Bone marrow (tissue), 2 donors: Measurements from ENCODE around the gene CDKN2A.

ENCODE experiments used
- DNase-seq, 2 donors: peaks; one replicate each; lab custom pipeline; 2025; lab: John Stamatoyannopoulos, UW

Gene CDKN2A

DNA sequence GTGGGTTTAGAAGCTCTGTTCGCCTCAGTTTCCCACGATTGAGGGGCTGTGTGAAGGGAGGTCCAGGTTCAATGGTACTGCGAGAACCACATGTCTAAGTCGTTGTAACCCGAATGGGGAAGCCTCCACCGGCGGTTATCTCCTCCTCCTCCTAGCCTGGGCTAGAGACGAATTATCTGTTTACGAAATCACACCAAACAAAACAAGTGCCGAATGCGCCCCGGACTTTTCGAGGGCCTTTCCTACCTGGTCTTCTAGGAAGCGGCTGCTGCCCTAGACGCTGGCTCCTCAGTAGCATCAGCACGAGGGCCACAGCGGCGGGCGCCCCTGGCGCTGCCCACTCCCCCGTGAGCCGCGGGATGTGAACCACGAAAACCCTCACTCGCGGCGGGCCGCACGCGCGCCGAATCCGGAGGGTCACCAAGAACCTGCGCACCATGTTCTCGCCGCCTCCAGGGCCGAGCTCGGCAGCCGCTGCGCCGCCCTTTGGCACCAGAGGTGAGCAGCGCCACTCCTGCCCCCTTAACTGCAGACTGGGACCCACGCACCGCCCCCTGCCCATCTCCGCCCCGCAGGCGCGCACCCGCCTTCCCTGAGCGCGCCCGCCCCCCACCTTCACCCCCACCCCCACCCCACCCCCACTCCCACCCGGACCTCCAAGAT lies at the start of gene CDKN2A:
Gene CDKN2A (minus strand): TSS at position 500 of the 663 bp plus-strand sequence.
- DNase-seq, result no peak

DNA sequence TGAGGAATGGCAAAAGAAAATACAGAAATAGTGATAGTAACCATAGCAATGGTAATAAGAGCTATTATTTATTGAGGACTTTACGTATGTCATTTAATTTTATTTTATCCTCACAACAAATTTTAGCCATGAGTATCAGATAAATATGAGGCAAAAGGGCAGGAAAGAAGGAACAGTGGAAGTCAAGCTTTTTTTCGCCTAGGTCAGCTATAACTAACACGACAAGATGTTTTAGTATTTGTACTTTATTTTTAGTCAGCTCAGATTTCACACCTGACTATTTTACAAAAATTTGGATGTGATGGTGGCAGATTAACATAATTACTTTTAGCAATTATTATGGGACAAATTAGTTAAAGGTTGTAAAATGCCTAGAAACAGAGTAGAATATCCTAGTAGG lies 49.7 kb upstream of the CDKN2A start:
- DNase-seq, result no peak

DNA sequence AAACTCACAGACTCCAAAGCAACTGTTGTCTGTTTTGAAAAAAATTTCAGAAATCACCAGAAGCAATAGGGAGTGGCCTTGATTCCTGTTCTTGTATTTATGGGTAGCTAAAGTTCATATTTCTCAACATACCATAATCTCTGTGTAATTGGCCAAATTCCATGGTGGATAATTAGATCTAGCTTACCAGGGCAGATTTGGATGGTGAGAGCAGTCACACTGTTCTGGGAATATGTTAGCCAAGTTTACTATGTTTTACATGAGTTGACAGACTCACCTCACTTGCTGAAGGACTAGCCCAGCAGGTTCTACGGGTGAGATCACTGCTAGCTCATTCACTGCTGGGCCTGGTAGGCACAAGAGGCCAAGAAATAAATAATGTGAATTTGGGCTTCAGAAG lies 47.6 kb upstream of the CDKN2A start:
- no peak for DNase-seq

DNA sequence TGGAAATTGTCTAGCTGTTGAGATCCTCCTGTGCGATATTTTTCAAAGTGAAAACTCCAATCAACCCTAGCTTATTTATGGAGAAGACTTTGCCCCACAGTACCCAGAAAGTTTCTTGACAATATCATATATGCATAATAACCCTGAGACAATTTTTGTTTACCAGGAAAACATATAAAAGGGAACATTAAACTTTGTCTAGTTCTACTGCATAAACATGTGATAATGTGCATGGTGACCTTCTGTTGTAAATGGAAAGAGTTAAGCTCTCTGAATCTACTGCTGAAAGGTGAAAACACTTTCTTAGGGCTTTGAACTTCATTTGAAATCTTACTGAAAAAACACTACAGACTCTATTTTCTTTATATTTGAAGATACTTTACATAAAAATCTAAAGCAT lies 47.2 kb upstream of the CDKN2A start:
- DNase-seq, result no peak

DNA sequence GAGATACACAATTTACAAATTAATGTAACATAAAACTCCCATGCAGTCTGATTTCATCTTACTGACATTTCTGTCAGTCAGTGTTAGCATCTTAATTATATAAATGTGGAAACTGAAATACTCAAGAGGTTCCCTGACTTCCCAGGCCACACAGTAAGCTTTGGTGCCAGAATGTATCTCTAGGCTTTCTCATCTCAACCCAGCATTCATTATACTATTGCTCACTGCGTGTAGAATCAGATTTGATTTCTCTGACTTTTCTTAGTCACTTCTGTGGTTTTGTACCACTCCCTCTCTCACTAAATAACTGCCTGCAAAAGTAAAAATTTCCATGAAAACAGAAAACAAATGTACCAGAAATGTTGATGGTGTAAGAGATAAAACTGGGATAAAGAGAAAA lies 46.6 kb upstream of the CDKN2A start:
- no peak for DNase-seq

DNA sequence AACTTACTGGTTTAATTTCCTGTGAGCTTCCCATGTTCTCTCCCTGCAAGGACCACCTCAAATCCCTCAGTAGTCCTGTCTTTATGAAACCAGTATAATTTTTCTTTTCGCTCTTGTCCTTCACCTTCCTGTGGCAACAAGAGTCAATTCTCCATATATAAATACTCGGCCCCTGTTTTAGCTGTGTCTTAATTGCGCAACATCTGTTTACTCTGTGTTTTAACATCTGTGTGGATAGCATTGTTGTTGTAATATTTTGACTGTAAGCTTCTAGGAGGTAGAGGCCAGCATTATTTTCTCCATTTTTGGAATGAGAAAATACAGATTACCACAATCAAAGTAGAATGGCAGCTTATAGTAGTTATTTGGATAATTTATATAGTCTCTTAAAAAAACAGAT lies 45.1 kb upstream of the CDKN2A start:
- DNase-seq, result no peak

DNA sequence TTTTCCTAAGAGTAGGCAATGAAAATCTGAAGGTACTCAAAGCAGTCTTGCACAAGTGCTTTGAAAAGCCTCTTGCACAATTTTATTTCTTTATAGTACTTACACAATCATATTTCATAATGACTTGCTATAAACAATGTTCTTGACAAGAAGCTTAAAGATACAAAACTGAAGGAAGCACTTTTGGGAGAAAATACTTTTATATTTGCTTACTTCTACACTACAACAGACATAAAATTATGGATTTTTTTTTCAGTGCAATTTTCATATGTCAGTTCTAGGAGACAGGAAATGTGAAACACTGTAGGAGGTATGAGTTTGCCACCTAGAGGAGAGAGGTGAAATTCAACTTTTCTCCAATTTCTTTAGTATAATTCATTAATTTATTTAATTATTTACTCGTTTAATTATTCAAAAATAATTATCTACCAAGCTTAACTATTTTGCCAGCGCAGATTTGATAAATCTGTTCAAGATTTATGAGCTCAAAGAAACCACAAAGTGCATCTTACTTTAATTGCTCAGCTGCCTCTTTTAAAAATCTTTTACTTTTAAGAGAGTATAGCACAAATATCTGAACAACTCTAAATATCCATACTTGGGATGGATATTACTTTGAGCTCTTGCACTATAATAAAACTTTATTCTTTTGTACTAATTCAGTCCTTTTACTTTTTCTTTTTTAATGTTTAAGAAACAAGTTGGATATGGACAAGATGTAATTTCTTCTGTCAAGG lies 43.9 kb upstream of the CDKN2A start:
- DNase-seq, result no peak

DNA sequence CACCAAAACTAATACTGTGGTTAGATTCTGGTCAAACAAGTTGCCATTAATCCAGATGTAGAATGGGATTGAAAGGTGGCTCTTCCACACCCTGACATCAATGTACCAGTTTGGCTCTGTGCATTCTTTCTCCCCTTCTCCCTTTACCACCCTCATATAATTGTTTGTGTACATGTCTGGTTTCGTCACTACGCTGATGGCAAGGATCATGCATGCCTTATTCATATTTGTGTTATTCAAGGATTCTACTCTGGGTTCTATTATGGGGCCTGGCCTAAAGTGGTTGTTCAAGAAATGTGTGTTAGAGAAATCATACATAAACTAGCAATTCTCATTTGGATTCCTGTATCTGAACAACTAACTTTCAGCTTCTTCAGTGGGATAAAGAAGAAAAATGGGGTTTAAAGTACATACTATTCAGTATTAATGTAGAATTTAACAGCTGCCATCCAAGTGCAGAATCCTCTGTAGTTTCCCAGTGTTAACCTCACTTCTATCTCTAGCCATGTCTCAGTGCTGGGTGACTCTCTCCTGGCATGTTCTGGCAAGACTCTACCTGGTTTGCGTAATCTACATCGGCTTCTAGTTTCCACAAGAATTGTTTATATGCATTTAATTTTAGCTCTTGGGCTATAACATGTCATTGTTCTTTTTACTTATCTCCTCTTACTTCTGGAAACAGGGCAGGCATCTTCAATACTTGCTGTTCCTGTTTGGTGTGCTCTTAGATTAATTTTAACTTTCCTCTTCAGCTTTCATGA lies 42.9 kb upstream of the CDKN2A start:
- no peak for DNase-seq

DNA sequence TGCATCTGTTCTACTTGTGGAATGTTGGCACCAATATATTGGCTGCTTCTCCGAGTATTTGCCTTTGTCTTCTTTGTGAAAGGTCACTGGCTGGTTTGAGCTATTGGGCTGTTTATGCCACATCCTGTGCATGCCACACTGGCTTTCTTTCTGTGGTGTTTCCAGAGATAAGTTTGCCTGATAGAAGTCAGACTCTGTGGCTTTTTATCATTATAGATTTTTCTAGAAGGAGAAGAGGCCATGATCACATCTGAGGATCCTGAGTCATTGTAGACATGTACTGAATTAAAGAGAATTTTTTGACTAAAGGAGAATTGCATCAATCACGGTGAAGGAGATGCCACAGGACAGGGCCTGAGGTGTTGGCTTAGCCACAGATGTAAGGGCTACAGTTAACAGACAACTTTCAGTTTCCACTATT lies 41.4 kb upstream of the CDKN2A start:
- DNase-seq, result no peak

DNA sequence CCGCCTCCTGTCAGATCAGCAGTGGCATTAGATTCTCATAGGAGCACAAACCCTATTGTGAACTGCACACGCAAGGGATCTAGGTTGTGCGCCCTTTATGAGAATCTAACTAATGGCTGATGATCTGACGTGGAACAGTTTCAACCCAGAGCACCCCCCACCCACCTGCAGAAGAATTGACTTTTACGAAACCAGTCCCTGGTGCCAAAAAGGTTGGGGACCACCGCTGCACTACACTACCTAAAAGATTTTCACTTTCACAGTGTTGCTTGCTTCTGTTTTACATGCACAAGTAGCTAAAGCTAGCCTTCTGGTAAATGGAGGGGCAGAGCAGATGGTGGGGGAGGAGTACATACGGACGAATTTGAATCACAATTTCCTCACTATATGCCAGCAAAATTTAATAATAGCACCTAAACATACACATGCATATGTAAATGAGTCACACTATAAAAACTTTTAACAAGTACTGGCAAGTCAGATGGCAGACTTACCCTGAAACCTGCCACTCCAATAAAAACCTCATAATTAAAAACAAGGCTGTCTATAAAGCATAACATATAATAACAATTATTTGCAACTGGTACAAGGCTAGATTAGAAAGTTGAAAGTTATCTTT lies 38.9 kb upstream of the CDKN2A start:
- no peak for DNase-seq

DNA sequence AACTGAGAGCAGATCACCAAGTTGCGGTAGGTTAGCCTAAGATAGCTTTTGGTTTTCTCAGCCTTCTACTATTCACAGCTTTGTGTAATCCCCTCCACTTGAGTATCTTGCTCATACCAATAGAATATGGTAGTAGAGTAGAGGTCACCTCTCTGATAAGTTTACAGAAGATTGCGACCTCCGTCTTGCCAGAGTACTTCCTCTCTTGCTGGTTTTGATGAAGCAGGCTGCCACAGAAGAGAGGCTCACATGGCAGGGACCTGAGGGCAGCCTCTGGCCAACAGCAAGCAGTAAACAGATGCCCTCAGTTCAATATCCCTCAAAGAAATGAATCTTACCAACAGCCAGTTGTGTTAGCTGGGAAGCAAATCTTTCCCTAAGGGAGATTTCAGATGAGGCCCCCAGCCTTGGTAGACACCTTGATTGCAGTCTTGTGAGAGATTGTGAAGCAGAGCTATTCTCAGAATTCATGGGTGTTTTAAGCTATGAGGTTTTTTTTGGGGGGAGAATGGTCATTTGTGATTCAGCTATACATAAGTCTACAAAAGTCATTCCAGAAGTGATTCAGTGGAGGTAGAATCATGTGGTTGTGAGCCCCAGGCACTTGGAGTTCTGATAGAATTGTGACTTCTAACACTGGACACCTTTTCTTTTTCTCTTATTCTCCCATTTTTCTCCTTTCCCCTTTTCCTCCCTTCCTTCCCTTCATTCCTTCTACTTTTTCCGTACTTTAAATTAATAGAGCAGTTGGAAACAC lies 37.6 kb upstream of the CDKN2A start:
- DNase-seq, result no peak

DNA sequence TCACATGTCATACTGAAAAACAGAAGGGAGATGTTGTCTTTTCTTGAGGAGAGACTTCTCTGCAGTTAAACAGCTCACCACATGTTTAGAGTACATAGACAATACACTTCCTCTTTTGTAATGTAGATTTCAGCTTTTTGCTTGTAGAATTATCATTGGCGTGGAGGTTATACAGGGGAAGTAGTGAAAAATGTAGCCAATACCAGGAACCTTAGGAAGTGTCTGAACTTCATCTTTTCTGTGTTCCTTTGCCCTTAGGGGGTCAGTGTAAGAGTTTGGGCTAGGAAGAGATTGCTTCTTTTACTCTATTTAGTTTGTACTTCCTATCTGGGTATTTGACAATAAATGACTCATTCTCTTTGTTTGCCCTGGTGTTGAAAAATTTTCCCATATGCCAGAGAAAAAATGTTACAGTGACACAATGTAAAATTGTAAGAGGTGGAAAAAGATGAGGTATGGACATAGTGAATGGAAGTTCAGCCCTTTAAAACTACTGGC lies 36.0 kb upstream of the CDKN2A start:
- DNase-seq, result peak in 1 of 2 donors; percentile 62

DNA sequence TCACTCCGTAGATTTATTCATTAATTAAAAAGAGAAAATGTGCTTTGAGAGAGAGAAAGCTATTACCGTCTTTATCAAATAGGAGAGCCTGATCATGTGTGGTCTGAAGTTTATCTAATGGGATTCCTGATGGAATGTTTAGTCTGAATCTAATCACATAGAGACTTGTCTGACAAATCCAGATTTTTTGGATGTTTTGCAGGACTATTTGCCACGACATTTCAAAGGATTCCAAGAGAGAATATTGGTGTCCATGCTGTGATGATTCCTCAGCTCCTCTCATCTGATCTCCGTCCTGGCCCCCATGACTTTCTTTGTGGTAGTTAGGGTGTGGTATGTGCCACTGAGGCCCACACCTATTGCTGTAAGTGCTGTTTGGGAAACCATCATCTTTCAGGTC lies 35.0 kb upstream of the CDKN2A start:
- DNase-seq, result no peak

DNA sequence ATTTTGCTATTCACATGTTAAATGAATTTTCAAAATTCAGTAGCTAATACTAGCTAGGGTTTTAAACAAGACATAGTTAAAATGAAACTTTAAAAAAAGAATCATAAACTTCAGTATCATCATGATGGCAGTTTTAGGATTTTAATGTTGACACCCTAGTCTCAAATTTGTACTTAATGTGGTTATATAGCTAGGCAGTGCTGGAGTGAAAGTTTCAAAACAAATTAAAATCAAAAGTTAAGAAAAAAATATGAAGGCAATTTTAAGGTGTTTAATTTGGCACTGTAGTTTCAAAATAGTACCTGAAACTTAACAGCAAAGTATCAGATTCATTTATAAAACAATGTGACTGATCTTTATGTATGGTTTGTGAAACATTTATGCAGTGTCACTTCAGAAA lies 34.2 kb upstream of the CDKN2A start:
- no peak for DNase-seq

DNA sequence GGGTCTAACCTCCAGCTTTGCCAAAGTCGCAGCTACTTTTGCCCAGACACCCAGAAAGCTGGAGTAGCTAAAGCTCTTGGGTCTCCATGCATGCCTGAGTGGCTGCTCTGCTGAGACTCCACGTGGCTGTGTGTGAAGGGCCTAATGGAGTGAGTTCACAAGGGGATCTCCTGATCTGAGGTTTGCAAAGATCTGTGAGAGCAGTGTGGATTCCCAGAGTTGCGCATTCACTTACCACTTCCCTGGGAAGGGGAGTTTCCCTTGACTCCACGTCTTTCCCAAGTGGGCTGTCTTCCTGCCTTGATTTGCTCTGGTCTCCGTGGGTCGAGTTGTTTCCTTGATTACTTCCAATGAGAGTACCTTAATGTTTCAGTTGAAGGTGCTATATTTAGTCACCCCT lies 32.5 kb upstream of the CDKN2A start:
- DNase-seq, result no peak

DNA sequence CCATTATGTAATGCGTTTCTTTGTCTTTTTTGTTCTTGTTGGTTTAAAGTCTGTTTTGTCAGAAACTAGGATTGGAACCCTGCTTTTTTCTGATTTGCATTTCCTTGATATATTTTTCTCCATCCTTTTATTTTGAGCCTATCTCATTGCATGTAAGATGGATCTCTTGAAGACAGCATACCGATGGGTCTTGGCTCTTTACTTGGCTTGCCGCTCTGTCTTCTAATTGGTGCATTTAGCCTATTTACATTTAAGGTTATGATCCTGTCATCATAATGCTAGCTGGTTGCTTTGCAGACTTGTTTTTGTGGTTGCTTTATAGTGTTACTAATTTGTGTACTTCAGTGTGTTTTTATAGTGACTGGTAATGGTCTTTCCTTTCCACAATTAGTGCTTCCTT lies 28.2 kb upstream of the CDKN2A start:
- DNase-seq, result no peak

DNA sequence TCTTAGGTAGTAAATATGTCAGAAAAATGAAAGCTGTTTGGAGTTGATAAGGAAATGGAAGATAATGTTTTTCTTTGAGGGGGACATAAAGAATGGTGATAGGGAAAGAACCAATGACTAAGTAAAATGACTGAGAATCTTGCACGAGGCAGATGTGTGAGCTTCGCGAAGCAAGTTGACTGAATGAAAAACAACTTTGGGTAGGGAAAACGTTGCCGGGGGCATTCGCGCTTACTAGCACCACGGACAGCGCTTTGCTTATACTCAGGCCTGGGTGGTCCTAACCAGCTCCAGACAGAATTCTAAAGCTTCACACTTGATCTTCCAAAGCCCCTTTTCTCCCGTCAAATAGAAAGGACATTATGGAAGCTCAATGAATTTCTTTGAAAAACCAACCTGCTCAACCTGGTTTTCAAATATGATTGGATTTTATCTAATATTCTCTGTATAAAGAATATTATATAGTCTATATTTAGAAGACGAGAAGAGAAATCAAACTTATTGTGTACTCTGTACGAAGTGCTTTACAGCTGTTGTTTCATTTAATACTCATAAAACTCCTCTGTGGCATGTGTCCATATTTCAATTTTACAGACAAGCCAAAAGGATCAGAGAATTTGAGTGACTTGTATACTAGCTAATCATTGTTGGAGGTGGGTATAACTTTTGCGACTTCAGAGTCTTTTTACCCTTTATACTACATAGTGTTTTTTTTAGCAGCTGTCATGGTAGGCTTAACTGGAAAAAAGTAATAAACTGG lies 16.9 kb upstream of the CDKN2A start:
- DNase-seq, result no peak

DNA sequence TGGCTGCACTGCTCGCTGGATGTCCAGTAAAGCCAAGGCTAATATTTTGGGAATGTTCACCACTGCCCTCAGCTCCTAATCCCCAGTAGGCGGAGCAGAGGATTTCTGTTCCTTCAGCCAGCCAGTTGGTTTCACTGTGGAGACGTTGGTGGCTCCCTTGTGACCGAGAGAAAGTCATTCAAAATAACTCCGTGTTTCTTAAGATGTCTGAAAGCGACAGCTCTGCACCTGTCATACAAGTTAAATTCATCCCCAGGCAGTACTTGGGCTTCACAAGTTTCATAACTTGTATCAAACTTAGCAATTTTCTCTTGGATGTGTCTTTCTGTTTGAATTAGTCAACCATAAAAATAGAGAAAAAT lies 15.3 kb upstream of the CDKN2A start:
- no peak for DNase-seq

DNA sequence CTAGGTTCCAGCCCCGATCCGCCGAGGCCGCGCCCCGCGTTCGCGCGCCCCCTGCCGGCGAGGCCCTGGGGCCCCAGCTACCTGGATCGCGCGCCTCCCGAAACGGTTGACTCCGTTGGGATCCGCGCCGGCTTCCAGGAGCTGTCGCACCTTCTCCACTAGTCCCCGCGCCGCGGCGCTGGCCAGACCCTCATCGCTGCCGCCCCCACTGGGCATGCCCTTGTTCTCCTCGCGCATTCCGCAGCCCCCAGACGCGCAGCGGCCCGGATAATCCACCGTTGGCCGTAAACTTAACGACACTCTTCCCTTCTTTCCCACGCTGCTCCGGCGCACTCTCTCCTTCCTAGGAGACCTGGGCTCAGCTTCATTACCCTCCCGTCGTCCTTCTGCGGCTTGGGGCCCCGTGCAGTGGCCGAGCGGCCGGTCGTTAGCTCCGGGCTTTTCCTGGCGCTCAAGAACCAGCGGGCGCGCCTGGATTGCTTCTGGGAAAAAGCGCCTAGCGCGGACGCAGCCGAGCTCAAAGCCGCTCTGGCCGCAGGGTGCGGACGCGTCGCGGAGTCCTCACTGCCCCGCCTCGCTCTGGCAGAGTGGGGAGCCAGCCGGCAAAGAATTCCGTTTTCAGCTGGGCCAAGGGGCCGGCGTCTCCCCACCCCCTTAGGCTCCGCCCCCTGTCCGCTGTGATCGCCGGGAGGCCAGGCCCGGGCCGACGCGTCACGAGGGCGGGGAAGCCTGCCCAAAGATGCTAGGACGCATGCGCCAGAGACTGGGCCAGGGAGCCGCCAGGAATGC lies 14.7 kb upstream of the CDKN2A start, which contains the start of gene CDKN2B:
Gene CDKN2B (minus strand): TSS at position 589 of the 789 bp plus-strand sequence. CDS start 352 bp downstream, at position 237.
- DNase-seq, result peak in 1 of 2 donors; percentile 37

DNA sequence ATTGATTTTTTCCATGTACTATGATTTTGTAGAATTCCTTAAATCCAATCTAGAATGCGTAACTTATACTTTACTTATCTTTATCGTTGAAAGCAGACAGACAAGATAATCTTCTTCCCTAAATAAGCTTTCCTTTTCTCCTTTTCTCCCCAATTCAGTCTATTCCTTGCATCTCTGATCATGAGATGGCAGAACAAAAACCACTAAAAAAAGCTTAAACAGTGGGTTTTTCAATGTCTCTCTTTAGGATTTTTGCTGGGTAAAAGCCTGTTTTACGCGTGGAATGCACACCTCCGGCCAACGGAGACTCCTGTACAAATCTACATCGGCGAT lies 14.2 kb upstream of the CDKN2A start:
- DNase-seq, result no peak
